ENCODE results near the gene PRDM1.
"Not testable (repeated sequence)": the region's sequence is repeated elsewhere in the genome, so short reads cannot be mapped to it uniquely, and the experiment has no call there.

Gene PRDM1

DNA sequence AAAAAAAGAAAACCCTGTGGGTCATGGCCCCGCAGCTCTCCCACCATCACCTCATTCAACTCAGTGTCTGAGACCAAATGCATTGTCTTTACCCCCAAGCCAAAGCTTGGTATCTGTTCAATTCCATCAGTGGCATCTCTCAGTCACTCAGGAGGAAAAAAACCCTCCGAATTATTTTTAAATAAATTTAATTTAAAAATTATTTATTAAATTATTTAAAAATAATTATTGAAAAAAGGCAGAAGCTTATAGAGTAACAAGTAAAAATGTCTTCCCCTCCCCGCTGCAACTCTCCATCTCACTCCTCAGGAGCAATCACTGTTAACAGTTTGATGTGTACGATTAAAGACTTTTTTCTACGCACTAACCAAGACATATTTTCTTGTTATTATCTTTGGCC lies 50.7 kb downstream of the PRDM1 start:
- no peak for DNase-seq (ENCODE audit: low read depth)

DNA sequence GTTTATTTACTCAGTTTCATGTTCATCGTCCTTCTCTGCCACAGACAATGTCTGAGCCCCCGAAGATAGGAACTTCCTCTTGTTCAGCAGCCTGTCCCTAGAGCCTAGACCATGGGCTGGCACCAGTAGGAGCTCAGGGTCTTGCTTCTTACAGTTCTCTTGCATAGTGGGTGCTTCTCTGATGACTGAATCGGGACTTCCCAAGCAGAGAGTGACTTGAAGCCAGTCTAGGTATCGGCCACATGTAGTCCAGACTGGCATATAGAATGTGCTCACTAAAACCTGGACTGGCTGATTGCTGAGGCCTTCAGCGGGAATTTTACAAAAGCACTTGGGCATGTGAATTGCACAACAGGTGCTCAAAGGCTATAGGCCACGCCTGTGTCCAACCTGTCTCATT lies 52.0 kb downstream of the PRDM1 start:
- no peak for DNase-seq (ENCODE audit: low read depth)

DNA sequence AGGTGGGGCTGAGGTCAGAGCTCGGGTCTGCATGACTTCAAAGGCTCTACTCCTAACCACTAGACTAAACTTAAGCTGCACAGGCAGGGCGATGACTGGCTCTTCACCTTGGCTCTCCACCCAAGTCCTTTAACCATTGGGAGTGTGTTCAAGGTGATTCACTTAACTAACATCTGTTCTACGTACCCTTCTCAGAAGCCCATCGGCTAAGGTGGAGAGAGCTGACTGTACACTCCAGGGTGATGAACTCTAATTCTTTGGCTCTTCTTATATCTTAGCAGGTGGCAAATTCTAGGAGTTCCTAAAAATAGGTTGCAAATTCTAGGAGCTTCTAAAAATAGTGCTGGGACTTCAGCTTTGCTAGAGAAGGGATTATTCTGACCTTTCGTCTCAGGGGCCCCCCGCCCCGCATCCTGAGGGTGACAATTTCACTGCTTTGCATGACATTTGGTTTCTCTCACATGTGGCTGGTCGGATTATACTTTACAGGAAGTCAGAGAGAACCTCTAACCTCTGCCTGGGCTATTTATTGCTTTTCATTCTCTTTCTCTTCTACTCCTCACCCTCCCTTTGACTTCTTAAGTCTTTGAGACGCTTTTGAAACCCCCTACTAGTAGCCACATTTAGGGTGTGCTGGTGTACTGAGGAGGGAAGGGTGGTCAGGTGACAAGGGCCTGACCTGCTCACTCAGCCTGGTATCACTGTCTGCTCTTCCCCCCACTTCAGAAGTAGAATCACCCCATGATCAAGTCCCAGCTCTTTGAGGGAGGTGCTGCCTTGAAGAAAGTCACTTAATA lies 55.5 kb downstream of the PRDM1 start:
- peak; percentile 36 for DNase-seq (ENCODE audit: low read depth)

DNA sequence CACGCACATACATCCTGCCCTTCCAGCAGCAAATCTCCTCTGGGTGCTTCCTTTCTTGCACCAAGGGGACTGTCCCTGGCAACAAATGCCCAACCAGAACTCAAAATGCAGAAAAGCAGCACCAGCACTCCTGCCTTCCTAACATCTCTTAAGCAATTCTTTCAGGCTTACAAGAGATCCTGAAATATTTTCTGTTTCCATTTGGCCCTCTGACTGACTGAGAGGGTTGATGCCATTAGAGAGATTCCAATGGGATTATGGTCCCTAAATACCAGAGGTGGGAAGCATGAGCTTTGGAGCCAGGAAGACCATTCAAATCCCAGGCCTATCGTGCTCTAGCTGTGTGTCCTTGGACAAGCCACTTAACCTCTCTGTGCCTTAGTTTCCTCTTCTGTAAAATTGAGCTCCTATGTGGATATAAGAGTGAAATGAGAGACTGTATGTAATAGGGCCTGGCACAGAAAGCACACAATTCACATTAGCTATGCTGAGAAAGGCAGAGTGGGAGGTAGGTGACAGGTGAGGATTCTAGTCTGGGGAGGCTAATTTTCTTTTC lies 56.8 kb downstream of the PRDM1 start:
- no peak for DNase-seq (ENCODE audit: low read depth)

DNA sequence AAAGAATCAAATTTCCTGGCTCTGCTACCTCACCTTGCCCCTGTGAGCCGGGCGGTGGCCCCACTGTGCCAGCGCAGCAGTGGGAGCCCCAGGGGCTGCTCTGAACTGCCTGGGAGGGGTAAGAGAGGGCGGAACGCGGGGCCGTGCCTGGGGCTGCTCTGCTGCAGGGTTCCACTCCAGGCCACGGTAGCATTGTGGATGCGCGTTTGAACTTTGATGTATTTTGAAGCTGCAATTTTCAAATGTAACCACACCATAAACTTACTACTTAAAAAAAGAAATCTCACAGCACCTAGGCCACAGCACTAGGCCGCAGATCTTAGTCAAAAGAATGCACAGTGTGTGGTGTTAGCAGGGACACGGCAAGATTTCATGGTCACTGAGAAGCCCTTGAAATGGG lies 57.5 kb downstream of the PRDM1 start:
- no peak for DNase-seq (ENCODE audit: low read depth)

DNA sequence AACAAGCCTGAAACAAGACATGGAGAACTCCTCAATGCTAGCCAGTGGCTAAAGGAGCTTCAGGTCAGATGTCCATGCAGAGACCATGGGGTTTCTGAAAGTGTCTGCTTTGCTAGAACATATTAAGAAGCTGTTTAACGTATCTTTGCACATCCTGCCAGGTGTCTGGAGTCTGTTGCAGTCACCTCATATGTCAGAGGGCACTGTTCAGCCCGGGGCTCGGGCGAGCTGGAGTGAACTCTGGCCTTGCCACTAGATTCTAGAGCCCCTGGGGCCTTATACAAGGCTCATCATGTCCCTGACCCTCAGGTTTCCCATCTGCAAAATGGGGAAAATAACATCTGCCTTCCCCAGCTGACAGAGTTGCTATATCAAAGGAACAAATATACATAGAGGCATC lies 59.0 kb downstream of the PRDM1 start:
- no peak for DNase-seq (ENCODE audit: low read depth)

DNA sequence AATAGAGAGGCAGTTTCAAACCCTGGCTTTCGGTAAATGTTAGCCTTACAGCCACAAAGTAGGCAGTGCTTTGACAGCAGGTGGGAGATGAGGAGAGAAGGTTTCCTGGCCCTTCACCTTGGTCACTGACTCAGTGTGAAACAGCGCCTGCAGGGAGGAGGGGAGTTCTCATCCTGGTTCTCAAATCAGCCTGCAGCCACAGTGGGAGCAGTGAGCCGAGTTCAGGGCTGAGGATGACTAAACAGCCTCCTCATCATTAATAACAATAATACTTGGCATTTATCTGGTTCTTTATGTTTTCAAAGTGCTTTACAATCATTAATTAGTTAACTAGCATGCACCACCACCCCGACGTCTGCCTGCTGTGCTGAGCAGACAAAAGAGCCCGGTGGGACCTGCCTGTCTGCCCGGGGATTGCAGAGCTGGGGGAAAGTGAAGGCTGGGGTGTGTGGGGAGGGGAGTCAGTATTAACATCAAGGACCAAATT lies 59.6 kb downstream of the PRDM1 start:
- no peak for DNase-seq (ENCODE audit: low read depth)

GRCh38 chr6:106146852-106147351 lies 60.8 kb downstream of the PRDM1 start:
- DNase-seq (ENCODE audit: low read depth): no peak

DNA sequence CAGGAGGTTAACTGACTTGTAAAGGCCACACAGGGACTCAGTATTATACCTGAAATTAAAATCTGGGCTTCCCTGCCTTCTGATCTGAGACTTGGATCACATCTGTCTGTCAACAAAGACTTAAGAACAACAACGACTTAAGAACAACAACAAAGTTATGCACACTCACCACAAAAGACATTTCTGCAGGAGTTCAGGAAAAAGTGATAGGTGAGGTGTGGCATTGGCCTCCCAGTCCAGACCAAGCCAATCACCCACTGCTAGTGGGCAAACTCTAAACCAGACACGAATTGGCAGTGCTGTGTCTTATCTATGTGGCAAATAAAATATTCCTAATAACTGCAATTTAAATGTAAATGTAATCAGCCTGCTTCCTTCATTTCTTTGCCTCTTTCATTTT lies 61.3 kb downstream of the PRDM1 start:
- DNase-seq (ENCODE audit: low read depth): no peak

GRCh38 chr6:106149472-106150069 lies 63.4 kb downstream of the PRDM1 start:
- no peak for DNase-seq (ENCODE audit: low read depth)

DNA sequence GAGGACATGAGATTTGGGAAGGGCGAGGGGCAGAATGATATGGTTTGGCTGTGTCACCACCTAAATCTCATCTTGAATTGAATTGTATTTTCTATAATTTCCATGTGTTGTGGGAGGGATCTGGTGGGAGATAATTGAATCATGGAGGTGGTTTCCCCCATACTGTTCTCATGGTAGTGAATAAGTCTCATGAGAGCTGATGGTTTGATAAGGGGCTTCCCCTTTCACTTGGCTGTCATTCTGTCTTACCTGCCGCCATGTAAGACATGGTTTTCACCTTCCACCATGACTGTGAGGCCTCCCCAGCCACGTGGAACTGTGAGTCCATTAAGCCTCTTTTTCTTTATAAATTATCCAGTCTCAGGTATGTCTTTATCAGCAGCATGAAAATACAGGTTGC lies 66.3 kb downstream of the PRDM1 start:
- DNase-seq (ENCODE audit: low read depth): not testable (repeated sequence)

- no peak for DNase-seq (ENCODE audit: low read depth)
Observed at GRCh38 chr6:106152952-106153351, 66.8 kb downstream of the PRDM1 start.

DNA sequence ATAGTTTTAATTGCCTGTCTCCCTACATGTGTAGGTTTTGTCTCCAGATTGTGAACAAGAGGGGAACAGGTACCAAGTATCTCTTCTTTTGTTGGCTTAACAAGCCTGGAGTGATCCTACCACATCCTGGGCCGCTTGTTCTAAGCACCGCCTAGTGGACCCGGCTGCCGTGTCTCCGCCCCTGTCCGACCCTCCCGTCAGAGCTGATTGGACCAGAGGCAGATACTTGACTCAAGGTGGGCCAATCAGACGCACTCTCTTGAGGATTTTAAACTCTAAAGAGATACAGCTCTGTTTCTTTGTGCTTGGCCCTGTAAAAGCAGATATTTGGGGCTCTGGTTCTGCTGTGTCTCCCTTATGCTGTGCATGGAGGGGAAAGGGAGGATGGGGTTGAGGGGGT lies 68.2 kb downstream of the PRDM1 start:
- DNase-seq (ENCODE audit: low read depth): no peak

GRCh38 chr6:106155219-106155830 lies 69.2 kb downstream of the PRDM1 start:
- no peak for DNase-seq (ENCODE audit: low read depth)

- DNase-seq (ENCODE audit: low read depth): no peak
Observed at GRCh38 chr6:106156413-106156812, 70.3 kb downstream of the PRDM1 start.

- no peak for DNase-seq (ENCODE audit: low read depth)
Observed at GRCh38 chr6:106156863-106157262, 70.7 kb downstream of the PRDM1 start.

GRCh38 chr6:106158816-106159215 lies 72.7 kb downstream of the PRDM1 start:
- DNase-seq (ENCODE audit: low read depth): no peak

Data from activated T-helper 9 cell treated with anti-CD3 and anti-CD28 coated beads, Interleukin-2, amount 50 U/mL, for 16 hours (primary cell).